Nephron (organoid): ENCODE results near the gene TMEM40.
"Not testable (repeated sequence)": the region's sequence is repeated elsewhere in the genome, so short reads cannot be mapped to it uniquely, and the experiment has no call there.

ENCODE experiments used
- H3K27ac Mint-ChIP-seq, 3 experiments: 2 replicates each; pipeline ENCODE4 v1.8.0; 2020; ENCODE audit warnings: mixed read lengths in 3 of 3, mild to moderate bottlenecking in 2 of 3, moderate library complexity in 1 of 3
- H3K27me3 Mint-ChIP-seq: 2 replicates; pipeline ENCODE4 v1.8.0; 2021; ENCODE audit warnings: low read depth, mild to moderate bottlenecking, moderate library complexity, mixed read lengths
- H3K36me3 Mint-ChIP-seq: 2 replicates; pipeline ENCODE4 v1.8.0; 2020; ENCODE audit warnings: low read depth, mixed read lengths
- H3K4me1 Mint-ChIP-seq: 2 replicates; pipeline ENCODE4 v1.8.0; 2020; ENCODE audit warnings: mixed read lengths
- H3K4me3 Mint-ChIP-seq, 3 experiments: 2 replicates each; pipeline ENCODE4 v1.8.0; 2020; ENCODE audit warnings: mild to moderate bottlenecking in 3 of 3, mixed read lengths in 3 of 3, moderate library complexity in 2 of 3
- H3K9me3 Mint-ChIP-seq: 2 replicates; pipeline ENCODE4 v1.8.0; 2020; ENCODE audit warnings: mixed read lengths
- CTCF ChIP-seq, 3 experiments: fragments of 200-600 bp; sonication (generic); IDR thresholded peaks; one replicate each; pipeline ENCODE4 v1.5.0; 2021; ENCODE audit warnings: antibody characterized with exemption in 3 of 3; ENCODE audit not compliant: unreplicated experiment in 3 of 3

Gene TMEM40

GRCh38 chr3:12796171-12797123, 37.4 kb upstream of the TMEM40 start, which contains the start of gene CAND2:
Gene CAND2, plus strand, starts transcription at chr3:12796680. Its CDS starts 41 bp downstream, at chr3:12796721.
- Mint-ChIP-seq H3K36me3 (no peaks in the 10 kb centered on the region), H3K4me3 (peak within 1 kb of the TSS; percentile 90 to 94 (median 93)), H3K4me1 (peaks cover 22% of the 10 kb centered on the region), H3K27me3 (peaks cover 9% of the 10 kb centered on the region), H3K27ac (peak within 1 kb of the TSS; percentile 61 to 87 (median 77)), H3K9me3 (no peaks in the 10 kb centered on the region)
- no peak for TF ChIP-seq CTCF (IDR thresholded peaks at IDR 0.05; ENCODE audit: unreplicated experiment in 3 of 3)

- Mint-ChIP-seq H3K4me3 (no peak overlapping the region), H3K36me3 (no peaks in the 10 kb centered on the region), H3K27ac (no peak overlapping the region), H3K27me3 (peaks cover 9% of the 10 kb centered on the region), H3K9me3 (no peaks in the 10 kb centered on the region), H3K4me1 (peaks cover 11% of the 10 kb centered on the region)
- TF ChIP-seq CTCF (IDR thresholded peaks at IDR 0.05; ENCODE audit: unreplicated experiment in 3 of 3): no peak
Measured at GRCh38 chr3:12793701-12794100, 34.6 kb upstream of the TMEM40 start.

GRCh38 chr3:12791430-12791829, 32.4 kb upstream of the TMEM40 start:
- Mint-ChIP-seq H3K4me3 (no peak overlapping the region), H3K9me3 (no peaks in the 10 kb centered on the region), H3K36me3 (no peaks in the 10 kb centered on the region), H3K4me1 (no peaks in the 10 kb centered on the region), H3K27me3 (peaks cover 17% of the 10 kb centered on the region), H3K27ac (no peak overlapping the region)
- TF ChIP-seq CTCF (IDR thresholded peaks at IDR 0.05; ENCODE audit: unreplicated experiment in 3 of 3): no peak

- not testable (repeated sequence) for H3K4me3 Mint-ChIP-seq, H3K9me3 Mint-ChIP-seq, H3K4me1 Mint-ChIP-seq, H3K36me3 Mint-ChIP-seq, H3K27ac Mint-ChIP-seq
- H3K27me3 Mint-ChIP-seq: peaks cover 12% of the 10 kb centered on the region
Measured at GRCh38 chr3:12787967-12788690, 29.1 kb upstream of the TMEM40 start.

- H3K4me1 Mint-ChIP-seq, H3K27me3 Mint-ChIP-seq, H3K4me3 Mint-ChIP-seq, H3K36me3 Mint-ChIP-seq, H3K9me3 Mint-ChIP-seq, H3K27ac Mint-ChIP-seq: not testable (repeated sequence)
- peak in 2 of 3 experiments; percentile 18 to 52 for TF ChIP-seq CTCF (IDR thresholded peaks at IDR 0.05; ENCODE audit: unreplicated experiment in 3 of 3)
Measured at GRCh38 chr3:12787346-12787745, 28.3 kb upstream of the TMEM40 start.

GRCh38 chr3:12785096-12785495, 26.0 kb upstream of the TMEM40 start:
- Mint-ChIP-seq H3K36me3 (no peaks in the 10 kb centered on the region), H3K9me3 (no peaks in the 10 kb centered on the region), H3K27ac (no peak overlapping the region), H3K4me1 (peaks cover 22% of the 10 kb centered on the region), H3K4me3 (no peak overlapping the region), H3K27me3 (peaks cover 8% of the 10 kb centered on the region)
- no peak for TF ChIP-seq CTCF (IDR thresholded peaks at IDR 0.05; ENCODE audit: unreplicated experiment in 3 of 3)
